Activated gamma-delta T cell (primary cell): Measurements from ENCODE around the gene H3-3A.

Source experiments
- DNase-seq: peaks from one replicate; lab custom pipeline; 2025; lab: John Stamatoyannopoulos, UW

H3-3A gene

GRCh38 chr1:226111098-226111882, 48.8 kb downstream of the H3-3A start:
- DNase-seq, result no peak

- no peak for DNase-seq
These were observed 49.4 kb downstream of the H3-3A start for GRCh38 chr1:226111883-226112261.

- no peak for DNase-seq
These were observed 50.1 kb downstream of the H3-3A start for GRCh38 chr1:226112626-226113025.

- DNase-seq, result no peak
These were observed 54.2 kb downstream of the H3-3A start for GRCh38 chr1:226116673-226117072.

GRCh38 chr1:226117330-226117729, 54.8 kb downstream of the H3-3A start:
- no peak for DNase-seq

- DNase-seq, result no peak
These were observed 55.8 kb downstream of the H3-3A start for GRCh38 chr1:226118357-226118756.

GRCh38 chr1:226119169-226119568, 56.7 kb downstream of the H3-3A start:
- no peak for DNase-seq

GRCh38 chr1:226120398-226120797, 57.9 kb downstream of the H3-3A start:
- DNase-seq, result no peak

- DNase-seq, result no peak
These were observed 58.6 kb downstream of the H3-3A start for GRCh38 chr1:226121049-226121586.
